ENCODE data around the gene CFI. TPM values are rescaled to one million over a fixed set of nuclear protein-coding genes. Genes with fewer than 3 reads are reported as not detected.
A peak's percentile ranks its signal among the peaks of the same experiment; 100 is the strongest.

The CFI gene
- total RNA-seq, 1 donor from 2014 or later = 356 TPM

DNA sequence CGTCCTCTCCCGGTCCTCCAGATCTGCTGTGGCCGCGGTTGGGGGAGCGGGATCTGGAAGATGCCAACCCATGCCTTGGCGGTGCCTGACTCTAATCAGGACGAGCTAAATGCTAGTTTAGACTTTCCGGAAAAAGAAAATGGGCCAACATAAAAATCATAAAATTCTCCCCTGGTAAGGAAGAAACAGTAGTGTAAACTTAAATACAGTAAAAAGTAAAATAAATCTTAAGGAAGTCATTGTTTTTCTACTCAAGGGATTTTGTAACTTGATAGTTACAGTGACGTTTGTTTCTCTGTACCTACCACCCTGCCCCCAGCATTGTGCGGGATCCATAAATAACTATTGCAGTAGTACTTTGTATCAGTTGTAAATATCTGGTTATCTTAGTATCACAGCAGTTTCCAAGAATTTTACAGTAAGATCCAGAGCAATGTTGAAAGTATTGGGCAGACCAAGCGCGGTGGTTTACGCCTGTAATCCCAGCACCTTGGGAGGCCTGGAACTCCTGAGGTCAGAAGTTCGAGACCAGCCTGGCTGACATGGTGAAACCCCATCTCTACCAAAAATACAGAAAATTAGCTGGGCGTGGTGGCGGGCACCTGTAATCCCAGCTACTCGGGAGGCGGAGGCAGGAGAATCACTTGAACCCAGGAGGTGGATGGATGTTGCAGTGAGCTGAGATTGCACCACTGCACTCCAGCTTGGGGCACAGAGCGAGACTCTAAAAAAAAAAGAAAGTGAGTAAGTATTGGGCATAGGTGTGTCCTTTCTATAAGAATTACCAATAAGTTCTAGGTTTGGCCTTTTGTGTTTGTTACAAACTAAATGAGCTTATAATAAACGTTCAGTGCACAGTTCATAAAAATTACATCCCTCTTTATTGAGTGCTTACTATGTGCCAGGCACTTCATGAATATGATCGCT lies 70.9 kb downstream of the CFI start:
- DNase-seq (ENCODE audit: low read depth) = peak; percentile 3

DNA sequence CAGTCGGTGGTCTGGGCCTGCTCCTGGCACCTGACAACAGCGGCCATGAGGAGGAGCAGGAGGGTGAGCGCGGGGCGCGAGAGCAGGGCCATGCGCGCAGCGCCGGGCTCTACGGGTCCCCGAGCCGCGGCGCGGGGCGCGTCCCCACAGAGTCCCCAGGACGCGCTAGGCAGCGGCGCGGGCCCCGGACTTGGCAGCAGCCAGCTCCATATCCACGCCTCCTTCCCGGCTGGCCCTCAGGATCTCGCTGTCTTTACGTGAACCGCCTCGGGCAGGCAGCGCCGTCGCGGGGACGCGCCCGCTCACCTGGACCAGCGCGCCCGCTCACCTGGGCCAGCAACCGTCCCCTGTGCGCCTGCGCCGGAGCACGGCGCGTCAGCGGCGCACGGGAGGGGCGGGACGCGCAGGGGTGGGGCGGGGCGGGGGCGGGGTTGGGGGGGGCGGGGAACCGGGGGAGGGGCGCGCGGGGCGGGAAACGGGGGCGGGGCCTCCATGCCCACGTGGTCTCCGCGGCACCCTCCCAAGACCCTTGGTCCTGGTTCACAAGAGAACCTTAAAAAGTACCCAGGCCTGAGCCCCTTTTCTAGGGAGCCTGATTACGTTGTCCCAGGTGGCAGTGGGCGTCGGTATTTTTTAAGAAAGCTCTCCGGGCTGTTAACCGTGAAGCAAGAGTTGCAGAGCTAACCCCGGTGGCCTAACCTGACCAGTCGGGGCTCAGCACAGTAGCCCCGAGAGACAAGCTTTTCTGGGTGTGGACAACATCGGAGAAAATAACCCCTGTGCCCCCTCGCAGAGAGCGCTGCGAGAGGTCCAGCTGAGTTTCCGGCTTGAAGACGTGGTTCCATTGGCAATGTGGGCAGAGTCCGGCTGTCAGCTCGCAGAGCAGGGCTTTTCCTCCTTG lies 71.8 kb downstream of the CFI start, which contains the start of gene PLA2G12A:
PLA2G12A (minus strand) TSS at position 353 of the 901 bp plus-strand sequence; CDS start at position 92, 261 bp downstream.
- DNase-seq (ENCODE audit: low read depth) = peak; percentile 44

DNA sequence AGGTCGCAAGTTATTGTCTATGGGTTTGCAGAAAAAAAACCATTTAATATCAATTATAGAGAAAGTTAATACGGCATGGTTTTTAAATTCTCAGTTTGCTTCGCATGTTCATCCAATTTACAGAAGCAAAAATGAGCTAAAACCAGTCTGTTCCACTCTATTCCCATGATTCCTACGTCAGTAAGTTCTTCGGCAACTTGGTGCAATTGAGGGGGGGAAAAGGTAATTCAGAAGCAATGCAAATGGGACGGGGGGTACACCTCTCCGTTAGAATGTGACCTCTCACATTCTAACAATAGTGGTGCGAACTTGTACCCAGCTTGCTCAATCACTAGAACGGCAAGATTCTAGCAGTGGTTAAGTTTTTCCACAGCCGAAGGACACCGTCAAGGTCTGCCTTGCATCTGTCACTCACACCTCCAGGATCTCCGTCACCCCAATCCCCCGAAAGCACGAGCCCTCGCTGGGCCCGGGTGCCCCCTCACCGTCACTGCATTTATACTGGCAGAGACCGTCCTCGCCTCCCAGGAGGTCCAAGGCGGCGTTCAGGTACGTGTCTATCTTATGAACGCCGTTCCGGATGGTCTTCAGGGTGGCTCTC lies 72.6 kb downstream of the CFI start:
- DNase-seq (ENCODE audit: low read depth) = peak; percentile 41

DNA sequence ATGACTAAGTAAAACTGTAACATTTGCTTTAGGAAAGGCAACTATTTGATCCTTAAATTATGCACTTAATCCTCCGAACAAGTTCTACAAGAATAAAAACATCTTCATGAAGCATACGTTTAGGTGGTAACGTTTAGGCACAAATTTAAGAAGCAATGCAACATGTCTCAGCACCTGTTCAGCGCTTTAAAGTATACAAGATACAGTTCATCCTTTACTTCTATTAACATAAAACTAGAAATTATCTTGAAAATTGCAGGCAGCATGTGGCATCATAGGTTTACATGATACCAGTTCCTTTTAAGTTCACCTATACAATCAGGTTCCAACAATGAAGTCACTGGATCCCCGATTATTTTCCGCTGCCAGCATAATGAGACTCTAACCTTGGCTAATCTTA lies 73.4 kb downstream of the CFI start:
- peak; percentile 6 for DNase-seq (ENCODE audit: low read depth)

DNA sequence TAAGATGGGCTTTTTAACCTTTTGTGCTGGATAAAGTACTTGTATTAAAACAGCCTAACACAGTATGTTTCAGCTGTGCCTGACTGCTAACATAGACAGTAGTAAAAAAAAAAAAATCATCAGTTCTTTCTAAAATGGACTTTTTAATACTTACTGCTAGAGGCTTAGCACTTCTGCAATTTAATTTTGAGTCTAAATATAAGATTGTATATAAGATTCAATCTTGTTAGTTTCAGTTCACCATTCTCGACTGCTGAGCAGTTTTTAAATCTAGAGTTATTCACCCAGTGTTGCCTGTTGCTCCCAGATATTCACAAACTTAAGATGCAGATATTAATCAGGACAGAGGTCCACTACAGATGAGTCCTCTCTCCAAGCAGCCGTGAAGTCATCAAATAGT lies 78.7 kb downstream of the CFI start:
- DNase-seq (ENCODE audit: low read depth) = no peak

DNA sequence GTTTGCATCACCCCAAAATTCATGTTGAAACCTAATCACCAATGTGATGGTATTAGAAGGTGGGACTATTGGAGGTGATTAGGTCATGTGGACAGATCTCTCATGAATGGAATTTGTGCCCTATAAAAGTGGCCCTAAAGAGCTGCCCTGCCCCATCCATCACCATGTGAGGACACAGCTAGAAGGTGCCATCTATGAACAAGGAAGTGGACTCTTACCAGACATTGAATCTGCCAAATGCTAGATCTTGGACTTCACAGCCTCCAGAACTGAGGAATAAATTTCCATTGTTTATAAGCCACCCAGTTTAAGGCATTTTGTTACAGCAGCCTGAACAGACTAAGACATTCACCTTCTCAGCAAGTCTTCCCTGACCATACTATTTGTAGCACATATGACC lies 79.4 kb downstream of the CFI start:
- DNase-seq (ENCODE audit: low read depth) = no peak

DNA sequence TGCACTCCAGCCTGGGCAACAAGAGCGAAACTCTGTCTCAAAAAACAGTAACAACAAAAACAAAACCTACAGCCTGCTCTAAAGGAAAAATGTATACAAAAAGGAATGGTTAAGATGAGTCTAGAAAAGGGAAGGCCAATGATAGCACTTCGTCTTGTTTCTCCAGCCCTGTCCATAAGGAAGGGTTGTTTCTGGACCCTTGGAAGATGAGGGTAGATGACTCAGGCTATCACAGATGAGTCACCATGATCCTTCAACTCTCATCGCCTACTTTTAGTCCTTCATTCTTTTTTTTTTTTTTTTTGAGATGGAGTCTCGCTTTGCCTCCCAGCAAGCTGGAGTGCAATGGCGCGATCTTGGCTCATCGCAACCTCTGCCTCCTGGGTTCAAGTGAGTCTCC lies 80.8 kb downstream of the CFI start:
- peak; percentile 42 for DNase-seq (ENCODE audit: low read depth)

DNA sequence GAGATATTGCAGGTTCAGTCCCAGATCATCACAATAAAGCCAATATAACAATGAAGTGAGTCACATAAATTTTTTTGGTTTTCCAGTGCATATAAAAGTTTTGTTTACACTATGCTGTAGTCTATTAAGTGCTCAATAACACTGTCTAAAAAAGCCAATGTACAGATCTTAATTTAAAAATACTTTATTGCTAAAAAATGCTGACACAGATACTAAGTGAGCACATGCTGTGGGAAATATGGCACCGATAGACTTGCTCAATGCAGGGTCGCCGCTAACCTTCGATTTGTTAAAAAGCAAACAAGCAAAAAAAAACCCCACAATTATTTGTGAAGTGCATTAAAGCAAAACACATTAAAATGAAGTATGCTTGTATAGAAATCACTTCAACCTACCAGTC lies 82.2 kb downstream of the CFI start:
- no peak for DNase-seq (ENCODE audit: low read depth)

DNA sequence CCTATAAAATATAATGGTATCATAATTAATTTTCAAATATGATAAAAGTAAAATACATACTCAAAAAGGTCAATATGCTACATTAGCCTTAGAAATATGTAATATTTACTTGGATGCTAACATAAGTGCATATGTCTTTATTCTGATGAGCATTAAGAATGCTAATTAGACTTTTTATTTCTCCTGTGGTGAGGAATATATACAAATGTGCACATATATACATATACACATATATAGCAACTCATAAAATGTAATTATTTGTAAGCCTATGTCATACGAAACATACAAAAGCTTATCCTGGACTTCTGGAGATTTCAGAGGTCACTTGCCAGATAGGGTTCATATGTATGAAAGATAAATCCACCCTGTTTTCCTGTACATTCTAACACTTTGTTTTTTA lies 83.0 kb downstream of the CFI start:
- no peak for DNase-seq (ENCODE audit: low read depth)

DNA sequence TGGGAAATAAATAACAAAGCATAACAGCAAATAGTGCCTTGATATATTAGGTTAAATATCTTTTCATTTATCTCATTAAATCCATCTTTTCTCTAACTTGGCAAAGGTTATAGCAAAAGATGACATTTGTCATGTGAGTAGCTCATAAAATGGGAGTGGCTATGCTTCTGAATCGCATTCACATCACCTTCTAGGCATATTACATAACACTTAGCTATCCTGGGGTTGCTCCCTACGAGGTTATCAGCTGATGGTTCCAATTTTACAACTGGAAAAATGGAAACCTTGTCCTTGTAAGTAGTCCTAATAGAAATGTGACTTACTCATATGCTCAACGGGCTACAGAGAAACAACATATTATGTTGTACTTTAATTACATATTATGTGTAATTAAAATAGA lies 88.3 kb downstream of the CFI start:
- no peak for DNase-seq (ENCODE audit: low read depth)

DNA sequence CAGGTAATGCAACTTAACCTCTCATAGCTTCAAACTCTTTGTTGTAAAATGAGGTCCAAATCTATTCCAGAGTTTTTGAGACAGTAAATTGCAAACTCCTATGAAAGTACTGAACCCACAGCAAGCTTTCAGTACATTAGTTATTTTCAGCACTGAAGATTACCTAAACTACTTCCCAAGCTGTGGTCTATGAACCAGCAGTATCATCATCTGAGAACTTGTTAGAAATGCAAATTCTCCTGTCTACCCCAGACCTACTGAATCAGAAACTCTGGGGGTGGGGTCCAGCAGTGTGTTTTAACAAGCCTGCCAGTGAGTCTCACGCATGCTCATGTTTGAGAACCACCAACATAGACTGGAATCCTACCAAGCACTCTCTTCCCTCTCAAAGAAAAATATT lies 92.8 kb downstream of the CFI start:
- no peak for DNase-seq (ENCODE audit: low read depth)

DNA sequence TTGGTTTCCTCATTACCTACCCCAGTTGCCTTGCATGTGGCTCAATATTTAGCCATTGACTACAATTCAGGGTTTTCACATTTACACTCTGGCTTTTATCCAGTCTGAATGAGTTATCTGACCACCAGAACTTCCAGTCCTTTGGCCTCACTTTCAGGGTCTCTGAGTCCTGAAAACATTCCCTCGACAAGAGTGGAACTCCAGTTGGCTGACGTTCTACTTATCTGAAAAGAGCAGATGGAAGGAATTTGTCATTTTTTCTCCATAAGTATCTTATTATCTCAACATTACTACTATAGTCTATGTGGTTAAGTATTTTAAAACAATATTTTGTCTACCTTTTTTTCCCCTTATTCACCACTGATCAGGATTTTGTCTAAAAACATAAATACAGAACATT lies 93.4 kb downstream of the CFI start:
- no peak for DNase-seq (ENCODE audit: low read depth)

DNA sequence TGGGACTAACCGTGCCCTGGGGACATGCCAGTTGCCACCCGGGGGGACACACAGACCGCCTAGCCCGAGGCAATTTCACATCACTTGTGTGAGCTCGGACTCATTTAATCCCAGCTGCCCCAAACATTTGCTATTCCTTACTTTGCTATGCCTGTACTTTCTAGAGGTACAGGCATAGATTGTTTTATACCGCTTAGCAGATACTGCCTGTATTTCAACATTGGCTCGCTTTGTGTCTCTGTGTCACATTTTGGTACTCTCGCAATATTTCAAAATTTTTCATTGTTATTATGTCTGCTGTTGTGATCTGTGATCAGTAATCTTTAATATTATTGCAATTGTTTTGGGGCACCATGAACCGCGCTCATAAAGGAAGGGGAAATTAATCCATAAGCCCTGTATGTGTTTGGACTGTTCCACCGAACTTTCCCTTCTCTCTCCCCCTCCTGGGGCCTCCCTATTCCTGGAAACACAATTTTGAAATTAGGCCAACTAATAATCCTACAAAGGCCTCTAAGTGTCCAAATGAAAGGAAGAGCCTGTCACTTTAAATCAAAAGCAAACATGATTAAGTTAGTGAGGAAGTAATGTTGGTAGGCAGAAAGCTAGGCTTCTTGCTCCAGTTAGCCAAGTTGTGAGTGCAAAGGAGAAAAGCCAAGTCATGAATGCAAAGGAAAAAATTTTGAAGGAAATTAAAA lies 98.0 kb downstream of the CFI start:
- DNase-seq (ENCODE audit: low read depth) = peak; percentile 30

DNA sequence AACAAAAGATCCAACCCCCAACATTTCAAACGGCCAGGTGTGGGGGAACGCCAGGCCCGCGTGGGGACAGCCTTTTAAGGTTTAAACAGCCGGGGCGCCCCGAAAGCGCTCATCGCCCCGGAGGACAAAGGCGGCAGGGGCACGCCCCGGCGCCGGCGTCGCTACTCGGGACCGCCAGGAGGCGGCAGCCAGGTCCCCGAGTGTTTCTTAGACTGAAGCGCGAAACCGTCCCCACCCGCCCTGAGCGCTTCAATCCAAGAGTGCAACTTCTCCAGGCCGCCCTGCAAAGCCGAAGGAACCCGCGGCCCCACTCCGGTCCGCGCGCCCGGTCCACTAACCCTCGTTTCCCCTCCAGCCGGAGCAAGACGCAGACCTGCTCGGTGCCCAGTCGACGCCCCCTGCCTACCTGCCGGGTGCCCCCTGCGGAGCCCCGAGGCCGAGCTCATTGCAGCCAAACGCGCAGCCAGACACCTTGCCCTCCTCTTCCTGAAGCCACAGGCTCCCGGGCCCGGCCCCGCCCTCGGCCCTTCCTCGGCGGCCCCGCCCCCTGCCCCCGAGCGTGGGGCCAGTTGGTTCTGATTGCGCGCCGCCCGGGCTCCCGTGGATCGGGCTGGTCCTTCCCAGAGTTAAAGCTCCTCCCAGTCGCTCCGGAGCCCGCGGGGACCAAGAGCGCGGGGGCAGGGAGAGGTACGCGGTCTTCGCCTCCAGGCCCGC lies 98.7 kb downstream of the CFI start, which contains the start of gene CASP6:
CASP6 (minus strand) TSS at position 496 of the 714 bp plus-strand sequence; CDS start at position 446, 50 bp downstream.
- peak; percentile 50 for DNase-seq (ENCODE audit: low read depth)

DNA sequence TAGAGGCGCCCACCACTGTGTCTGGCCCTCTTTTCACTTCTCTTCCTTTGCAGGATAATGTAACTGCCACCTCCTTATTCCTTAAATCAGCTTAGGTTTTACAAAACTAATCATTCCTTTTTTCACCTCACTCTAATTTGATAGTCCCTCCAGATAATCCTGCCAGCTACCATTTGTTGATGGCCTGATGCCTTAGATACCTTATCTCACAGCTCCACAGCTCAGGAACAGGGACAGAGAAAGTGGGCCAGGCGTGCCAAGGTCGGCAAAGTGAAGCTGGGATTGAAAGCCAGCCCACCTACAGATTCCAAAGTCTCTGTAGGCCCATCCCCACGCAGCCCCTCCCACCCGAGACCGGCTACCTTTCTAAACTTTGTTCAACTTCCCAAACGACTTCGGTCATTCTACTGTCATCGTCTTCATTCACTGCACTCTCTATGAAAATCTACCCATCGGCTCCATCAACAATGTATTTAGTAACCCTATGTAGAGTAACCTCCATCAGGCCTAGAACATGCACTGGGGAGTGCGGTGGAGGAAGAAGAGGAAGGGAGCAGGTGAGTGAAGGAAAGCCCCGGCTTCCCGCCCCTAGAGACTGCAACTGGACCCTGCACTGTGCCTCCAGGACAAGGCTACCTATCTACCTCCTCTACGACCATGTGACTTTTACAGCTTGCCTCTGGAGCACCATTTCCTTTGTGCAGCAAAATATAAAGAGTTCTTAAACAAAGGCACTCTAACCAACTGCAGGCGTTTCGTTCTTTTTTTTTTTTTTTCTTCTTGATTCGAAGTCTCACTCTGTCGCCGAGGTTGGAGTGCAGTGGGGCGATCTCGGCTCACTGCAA lies 100.0 kb downstream of the CFI start:
- peak; percentile 13 for DNase-seq (ENCODE audit: low read depth)

DNA sequence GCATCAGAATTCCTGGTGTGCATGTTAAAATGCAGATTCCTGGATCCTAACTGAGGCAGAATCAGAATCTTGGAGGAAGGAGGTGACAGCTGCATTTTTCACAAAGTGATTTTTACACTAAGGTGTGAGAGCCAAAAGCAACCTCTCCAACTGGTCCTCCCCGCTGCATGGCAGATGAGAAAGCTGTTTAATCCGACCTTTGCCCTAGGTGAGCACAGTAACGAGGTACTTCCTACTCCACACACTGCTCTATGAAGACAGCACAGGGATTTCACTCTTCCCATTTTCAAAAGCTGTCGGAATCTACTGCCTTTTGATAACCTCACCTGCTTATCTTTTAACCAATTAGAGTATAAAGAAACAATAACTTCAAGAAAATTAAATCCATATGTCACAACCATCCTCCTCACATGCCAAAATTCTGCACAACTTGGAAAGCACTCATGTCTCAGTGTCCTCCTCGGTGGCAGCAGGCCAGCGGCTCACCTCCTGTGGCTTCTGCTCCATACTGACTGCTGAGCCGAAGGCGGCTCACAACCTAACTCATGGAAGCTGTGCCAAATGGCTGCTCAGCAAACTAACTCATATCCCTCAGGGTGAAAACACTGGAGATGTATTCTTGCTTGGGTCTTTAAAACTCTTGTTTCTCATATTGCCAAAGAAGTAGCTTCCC lies 102.1 kb downstream of the CFI start:
- DNase-seq (ENCODE audit: low read depth) = no peak

DNA sequence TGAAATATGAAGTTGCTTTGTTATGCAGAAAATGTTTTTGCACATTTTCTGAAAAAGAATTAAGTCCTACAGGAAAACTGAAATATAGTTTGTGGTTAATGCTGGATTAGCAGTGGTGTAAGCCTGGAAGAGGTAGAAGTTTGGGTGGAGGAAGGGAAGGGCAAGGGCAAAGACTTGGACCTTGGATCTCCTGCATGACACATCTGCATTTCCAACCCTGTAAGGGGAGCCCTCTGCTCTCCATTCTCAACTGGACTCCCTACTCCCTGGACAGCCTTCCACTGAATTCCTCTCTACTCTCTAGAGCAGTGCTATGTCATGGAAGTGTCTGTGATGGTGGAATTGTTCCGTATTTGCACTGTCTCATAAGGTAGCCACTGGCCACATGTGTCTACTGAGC lies 103.1 kb downstream of the CFI start:
- DNase-seq (ENCODE audit: low read depth) = no peak

DNA sequence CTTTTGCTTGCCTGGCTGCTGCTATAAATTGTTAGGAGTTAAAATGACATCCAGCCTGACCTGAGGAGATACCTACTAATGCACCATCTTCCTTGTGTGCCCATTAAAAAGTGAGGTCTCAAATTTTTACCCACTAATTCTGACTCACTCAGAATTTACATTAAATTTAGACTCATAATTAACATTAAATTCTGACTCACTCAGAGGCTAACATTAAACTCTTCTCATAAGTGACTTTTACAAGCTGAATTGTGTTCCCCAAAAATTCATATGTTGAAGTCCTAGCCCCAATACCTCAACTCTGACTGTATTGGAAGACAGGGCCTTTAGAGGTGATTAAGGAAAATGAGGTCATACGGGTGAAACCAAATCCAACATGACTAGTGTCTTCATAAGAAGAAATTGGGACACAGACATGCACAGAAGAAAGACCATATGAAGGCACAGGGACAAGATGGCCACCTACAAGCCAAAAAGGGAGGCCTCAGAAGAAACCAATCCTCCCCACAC lies 110.3 kb downstream of the CFI start:
- DNase-seq (ENCODE audit: low read depth) = no peak
